HL-60 (cell line): ENCODE results near the gene ANKRD33.

ENCODE experiments used
- DNase-seq, 2 experiments: peaks; one replicate each; pipeline ENCODE4 v3.0.0-alpha.2; 2010 to 2020; ENCODE audit warnings: low read depth in 1 of 2, low spot score in 1 of 2
- H3K27ac ChIP-seq: fragments of 250-450 bp; sonication (Bioruptor Pico); replicated peaks from 2 replicates; pipeline ENCODE4 v1.5.1; 2020; ENCODE audit warnings: mild to moderate bottlenecking, moderate library complexity
- H3K27me3 ChIP-seq: fragments of 250-450 bp; sonication (Bioruptor Pico); 2 replicates; pipeline ENCODE4 v1.5.1; 2021; ENCODE audit warnings: mild to moderate bottlenecking, moderate library complexity; ENCODE audit not compliant: insufficient read depth, poor library complexity, severe bottlenecking
- H3K4me3 ChIP-seq: replicated peaks from 2 replicates; pipeline ENCODE4 v1.5.1; 2011; ENCODE audit warnings: mild to moderate bottlenecking, control low read depth, low read length; ENCODE audit not compliant: insufficient read depth
- GABPA ChIP-seq: IDR thresholded peaks from 2 replicates; pipeline ENCODE4 v1.6.1; 2012; ENCODE audit warnings: low read depth
- POLR2AphosphoS5 ChIP-seq: IDR thresholded peaks from 2 replicates; pipeline ENCODE4 v1.6.1; 2012; ENCODE audit warnings: low read depth
- REST ChIP-seq: IDR thresholded peaks from 2 replicates; pipeline ENCODE4 v1.6.1; 2012; ENCODE audit warnings: low read depth; ENCODE audit not compliant: insufficient replicate concordance
- SPI1 ChIP-seq: IDR thresholded peaks from 2 replicates; pipeline ENCODE4 v1.6.1; 2012; ENCODE audit warnings: low read depth, mild to moderate bottlenecking, borderline replicate concordance
- TF ChIP-seq, protein P1 (sequence below): IDR thresholded peaks from one replicate; pipeline ENCODE4 v1.5.1; 2011; ENCODE audit warnings: low read length, control low read depth, inconsistent platforms; ENCODE audit not compliant: insufficient read depth

The ANKRD33 gene

DNA sequence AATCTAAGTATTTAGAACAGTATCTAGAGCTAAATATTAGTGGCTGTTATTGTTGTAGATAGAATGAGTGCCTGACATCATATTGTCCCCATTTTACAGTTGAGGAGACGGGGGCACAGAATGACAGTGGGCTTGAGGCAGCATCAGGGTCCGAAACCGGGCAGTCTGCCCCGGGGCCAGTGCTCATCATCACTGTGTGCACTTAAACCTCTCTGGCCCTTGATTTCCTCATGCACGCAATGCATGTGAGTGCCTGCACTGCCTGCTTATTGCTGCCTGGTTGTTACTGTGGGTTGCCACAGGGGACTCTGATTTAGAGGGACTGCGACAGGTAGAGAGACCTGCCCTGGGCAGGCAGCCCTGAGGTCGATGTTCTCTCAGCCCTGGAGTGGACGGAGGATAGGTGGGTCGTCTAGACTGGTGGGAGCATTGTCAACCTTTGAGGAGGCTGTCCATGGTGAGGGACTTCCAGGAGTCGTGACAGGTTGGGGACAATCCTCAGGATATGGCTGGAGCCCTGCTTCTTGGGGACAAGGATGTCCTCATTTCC lies 29.2 kb downstream of the ANKRD33 start:
- Histone ChIP-seq H3K27me3 (no peaks in the 10 kb centered on the region), H3K4me3 (no peak overlapping the region), H3K27ac (no peak overlapping the region)
- no peak for DNase-seq
- TF ChIP-seq SPI1: no peak
- TF ChIP-seq, protein P1, sequence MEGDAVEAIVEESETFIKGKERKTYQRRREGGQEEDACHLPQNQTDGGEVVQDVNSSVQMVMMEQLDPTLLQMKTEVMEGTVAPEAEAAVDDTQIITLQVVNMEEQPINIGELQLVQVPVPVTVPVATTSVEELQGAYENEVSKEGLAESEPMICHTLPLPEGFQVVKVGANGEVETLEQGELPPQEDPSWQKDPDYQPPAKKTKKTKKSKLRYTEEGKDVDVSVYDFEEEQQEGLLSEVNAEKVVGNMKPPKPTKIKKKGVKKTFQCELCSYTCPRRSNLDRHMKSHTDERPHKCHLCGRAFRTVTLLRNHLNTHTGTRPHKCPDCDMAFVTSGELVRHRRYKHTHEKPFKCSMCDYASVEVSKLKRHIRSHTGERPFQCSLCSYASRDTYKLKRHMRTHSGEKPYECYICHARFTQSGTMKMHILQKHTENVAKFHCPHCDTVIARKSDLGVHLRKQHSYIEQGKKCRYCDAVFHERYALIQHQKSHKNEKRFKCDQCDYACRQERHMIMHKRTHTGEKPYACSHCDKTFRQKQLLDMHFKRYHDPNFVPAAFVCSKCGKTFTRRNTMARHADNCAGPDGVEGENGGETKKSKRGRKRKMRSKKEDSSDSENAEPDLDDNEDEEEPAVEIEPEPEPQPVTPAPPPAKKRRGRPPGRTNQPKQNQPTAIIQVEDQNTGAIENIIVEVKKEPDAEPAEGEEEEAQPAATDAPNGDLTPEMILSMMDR: no peak
- no peak for TF ChIP-seq REST
- no peak for TF ChIP-seq POLR2AphosphoS5
- no peak for TF ChIP-seq GABPA

- H3K27ac ChIP-seq: no peak overlapping the region
- TF ChIP-seq SPI1 (no peak), POLR2AphosphoS5 (no peak), GABPA (no peak), REST (no peak)
- TF ChIP-seq, protein P1: no peak
- H3K4me3 ChIP-seq: no peak overlapping the region
- no peak for DNase-seq
- H3K27me3 ChIP-seq: no peaks in the 10 kb centered on the region
Observed at GRCh38 chr12:51917746-51918453, 30.0 kb downstream of the ANKRD33 start.

DNA sequence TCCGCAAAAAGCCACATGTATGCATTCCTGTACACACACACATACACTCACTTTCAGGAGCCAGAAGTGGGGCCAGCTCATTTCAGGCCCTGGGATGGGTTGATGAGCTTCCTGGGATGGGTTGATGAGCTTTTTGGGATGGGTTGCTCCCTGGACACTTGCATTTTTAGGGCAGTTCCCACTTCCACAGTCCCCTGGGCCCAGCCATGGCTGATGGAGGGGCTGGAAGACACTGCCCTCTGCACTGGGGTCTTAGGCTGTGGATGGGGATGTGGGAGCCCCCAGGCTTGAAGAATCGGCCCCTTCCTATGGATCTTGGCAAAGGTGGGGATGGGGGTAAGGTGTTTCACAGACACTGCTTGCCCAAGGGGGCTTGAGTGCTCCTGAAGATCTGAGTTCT lies 32.1 kb downstream of the ANKRD33 start:
- DNase-seq: no peak
- no peak for TF ChIP-seq REST
- no peak for TF ChIP-seq POLR2AphosphoS5
- TF ChIP-seq SPI1: no peak
- TF ChIP-seq, protein P1: no peak
- TF ChIP-seq GABPA: no peak
- Histone ChIP-seq H3K27me3 (no peaks in the 10 kb centered on the region), H3K27ac (no peak overlapping the region), H3K4me3 (no peak overlapping the region)
